ENCODE measurements around the gene ADAMTS3.

Gene ADAMTS3

DNA sequence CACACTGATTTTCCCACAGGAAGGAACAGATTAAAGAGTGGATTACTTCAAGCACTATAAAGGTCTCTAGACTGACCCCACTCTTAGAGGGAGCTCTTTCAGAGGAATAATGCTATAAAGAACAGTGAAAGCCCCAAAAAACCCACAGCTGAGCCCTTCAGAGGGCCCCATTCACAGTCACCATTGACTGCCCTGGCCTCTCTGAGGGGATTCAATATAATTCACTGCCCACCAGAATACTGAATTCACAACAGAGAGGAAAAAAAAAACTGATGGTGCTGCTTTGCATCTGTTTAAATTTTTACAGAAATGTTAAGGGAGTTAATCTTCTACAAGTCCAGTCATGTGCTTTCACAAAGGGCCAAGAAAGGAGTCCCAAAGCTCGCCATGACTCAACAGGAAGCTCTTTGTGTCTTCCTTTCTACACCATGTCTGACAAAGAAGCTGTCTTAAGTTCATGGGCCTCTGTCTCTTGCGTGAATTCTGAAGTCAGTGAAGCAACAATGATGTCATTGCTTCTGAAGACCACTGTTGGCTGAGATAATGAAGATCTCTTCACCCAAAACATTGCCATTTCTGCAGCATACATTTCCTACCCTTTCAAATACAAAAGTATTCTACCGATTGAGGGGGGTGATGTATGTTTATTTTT lies 174.9 kb downstream of the ADAMTS3 start:
- H3K4me1 ChIP-seq (ENCODE audit: insufficient read depth, low read length) = no peaks in the 10 kb centered on the region

DNA sequence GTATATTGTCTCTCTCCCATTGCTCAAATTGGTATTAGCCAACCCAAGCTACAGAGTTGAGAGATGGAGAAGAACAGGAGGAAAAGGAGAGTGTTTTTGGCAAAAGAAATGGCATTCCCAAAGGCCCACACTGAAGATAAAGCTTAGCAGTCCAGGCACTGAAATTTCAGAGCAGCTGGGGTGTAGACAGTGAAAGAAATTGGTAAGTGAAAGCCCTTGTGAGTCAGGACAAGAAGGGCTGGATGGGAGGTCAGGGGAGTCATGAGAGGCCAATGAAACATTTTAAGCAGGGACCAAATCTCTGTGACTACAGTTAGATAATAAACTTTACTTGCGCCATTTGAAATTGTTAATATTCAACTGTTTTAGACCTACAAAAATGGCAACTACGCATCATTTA lies 177.7 kb downstream of the ADAMTS3 start:
- Histone ChIP-seq H3K27me3 (ENCODE audit: control insufficient read depth in 1 of 2, insufficient read depth in 2 of 2, low read length in 2 of 2) (no peaks in the 10 kb centered on the region), H3K27ac (ENCODE audit: low read depth, low read length) (no peak overlapping the region), H3K4me3 (ENCODE audit: low read depth in 1 of 2, low read length in 2 of 2) (no peak overlapping the region), H3K9me3 (ENCODE audit: low read length) (no peaks in the 10 kb centered on the region), H3K36me3 (ENCODE audit: insufficient read depth, low read length) (no peaks in the 10 kb centered on the region), H3K4me1 (ENCODE audit: insufficient read depth, low read length) (no peaks in the 10 kb centered on the region), H3K9ac (ENCODE audit: low read length) (no peak overlapping the region)

More for the DNA sequence above, 174.9 kb downstream of the ADAMTS3 start:
- Histone ChIP-seq H3K4me3 (ENCODE audit: low read depth in 1 of 2, low read length in 2 of 2) (no peak overlapping the region), H3K36me3 (ENCODE audit: insufficient read depth, low read length) (no peaks in the 10 kb centered on the region), H3K27me3 (ENCODE audit: control insufficient read depth in 1 of 2, insufficient read depth in 2 of 2, low read length in 2 of 2) (no peaks in the 10 kb centered on the region), H3K9me3 (ENCODE audit: low read length) (no peaks in the 10 kb centered on the region), H3K9ac (ENCODE audit: low read length) (no peak overlapping the region), H3K27ac (ENCODE audit: low read depth, low read length) (no peak overlapping the region)

- H3K4me3 ChIP-seq (ENCODE audit: low read depth in 1 of 2, low read length in 2 of 2) = no peak overlapping the region
- H3K36me3 ChIP-seq (ENCODE audit: insufficient read depth, low read length) = no peaks in the 10 kb centered on the region
- H3K9me3 ChIP-seq (ENCODE audit: low read length) = no peaks in the 10 kb centered on the region
- H3K27ac ChIP-seq (ENCODE audit: low read depth, low read length) = no peak overlapping the region
- H3K27me3 ChIP-seq (ENCODE audit: control insufficient read depth in 1 of 2, insufficient read depth in 2 of 2, low read length in 2 of 2) = no peaks in the 10 kb centered on the region
- no peak overlapping the region for H3K9ac ChIP-seq (ENCODE audit: low read length)
- H3K4me1 ChIP-seq (ENCODE audit: insufficient read depth, low read length) = no peaks in the 10 kb centered on the region
Observed at GRCh38 chr4:72390409-72390808, 178.6 kb downstream of the ADAMTS3 start.

GRCh38 chr4:72388521-72388920 lies 180.5 kb downstream of the ADAMTS3 start:
- Histone ChIP-seq H3K27me3 (ENCODE audit: control insufficient read depth in 1 of 2, insufficient read depth in 2 of 2, low read length in 2 of 2) (no peaks in the 10 kb centered on the region), H3K36me3 (ENCODE audit: insufficient read depth, low read length) (no peaks in the 10 kb centered on the region), H3K9ac (ENCODE audit: low read length) (no peak overlapping the region), H3K27ac (ENCODE audit: low read depth, low read length) (no peak overlapping the region), H3K4me1 (ENCODE audit: insufficient read depth, low read length) (no peaks in the 10 kb centered on the region), H3K4me3 (ENCODE audit: low read depth in 1 of 2, low read length in 2 of 2) (no peak overlapping the region), H3K9me3 (ENCODE audit: low read length) (no peaks in the 10 kb centered on the region)

- H3K27ac ChIP-seq (ENCODE audit: low read depth, low read length) = no peak overlapping the region
- H3K9ac ChIP-seq (ENCODE audit: low read length) = no peak overlapping the region
- no peaks in the 10 kb centered on the region for H3K9me3 ChIP-seq (ENCODE audit: low read length)
- H3K4me3 ChIP-seq (ENCODE audit: low read depth in 1 of 2, low read length in 2 of 2) = no peak overlapping the region
- H3K27me3 ChIP-seq (ENCODE audit: control insufficient read depth in 1 of 2, insufficient read depth in 2 of 2, low read length in 2 of 2) = no peaks in the 10 kb centered on the region
- H3K36me3 ChIP-seq (ENCODE audit: insufficient read depth, low read length) = no peaks in the 10 kb centered on the region
- H3K4me1 ChIP-seq (ENCODE audit: insufficient read depth, low read length) = no peaks in the 10 kb centered on the region
Observed at GRCh38 chr4:72387959-72388358, 181.1 kb downstream of the ADAMTS3 start.

- H3K9me3 ChIP-seq (ENCODE audit: low read length) = no peaks in the 10 kb centered on the region
- no peak overlapping the region for H3K4me3 ChIP-seq (ENCODE audit: low read depth in 1 of 2, low read length in 2 of 2)
- H3K9ac ChIP-seq (ENCODE audit: low read length) = no peak overlapping the region
- no peaks in the 10 kb centered on the region for H3K4me1 ChIP-seq (ENCODE audit: insufficient read depth, low read length)
- no peaks in the 10 kb centered on the region for H3K36me3 ChIP-seq (ENCODE audit: insufficient read depth, low read length)
- H3K27ac ChIP-seq (ENCODE audit: low read depth, low read length) = no peak overlapping the region
- H3K27me3 ChIP-seq (ENCODE audit: control insufficient read depth in 1 of 2, insufficient read depth in 2 of 2, low read length in 2 of 2) = no peaks in the 10 kb centered on the region
Observed at GRCh38 chr4:72383439-72383838, 185.6 kb downstream of the ADAMTS3 start.

DNA sequence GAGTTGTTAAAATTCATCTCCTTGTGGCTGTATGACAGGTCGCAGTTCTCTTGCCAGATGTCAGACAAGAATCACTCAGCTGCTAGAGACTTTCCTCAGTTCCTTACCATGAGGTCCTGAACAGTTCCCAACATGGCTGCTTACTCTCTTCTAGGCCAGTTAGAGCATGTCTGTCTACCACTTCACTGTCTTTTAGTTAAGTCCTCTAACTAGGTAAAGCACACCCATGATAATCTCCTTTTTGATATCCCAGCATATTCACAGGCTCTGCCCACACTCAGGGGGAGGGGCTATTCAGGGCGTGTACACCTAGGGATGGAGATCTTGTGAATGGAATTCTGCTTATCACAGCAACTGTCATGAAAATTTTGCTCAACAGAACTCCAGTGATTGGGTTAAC lies 190.1 kb downstream of the ADAMTS3 start:
- Histone ChIP-seq H3K27me3 (ENCODE audit: control insufficient read depth in 1 of 2, insufficient read depth in 2 of 2, low read length in 2 of 2) (no peaks in the 10 kb centered on the region), H3K4me1 (ENCODE audit: insufficient read depth, low read length) (peaks cover 9% of the 10 kb centered on the region), H3K36me3 (ENCODE audit: insufficient read depth, low read length) (no peaks in the 10 kb centered on the region), H3K9ac (ENCODE audit: low read length) (no peak overlapping the region), H3K9me3 (ENCODE audit: low read length) (no peaks in the 10 kb centered on the region), H3K4me3 (ENCODE audit: low read depth in 1 of 2, low read length in 2 of 2) (no peak overlapping the region), H3K27ac (ENCODE audit: low read depth, low read length) (no peak overlapping the region)

DNA sequence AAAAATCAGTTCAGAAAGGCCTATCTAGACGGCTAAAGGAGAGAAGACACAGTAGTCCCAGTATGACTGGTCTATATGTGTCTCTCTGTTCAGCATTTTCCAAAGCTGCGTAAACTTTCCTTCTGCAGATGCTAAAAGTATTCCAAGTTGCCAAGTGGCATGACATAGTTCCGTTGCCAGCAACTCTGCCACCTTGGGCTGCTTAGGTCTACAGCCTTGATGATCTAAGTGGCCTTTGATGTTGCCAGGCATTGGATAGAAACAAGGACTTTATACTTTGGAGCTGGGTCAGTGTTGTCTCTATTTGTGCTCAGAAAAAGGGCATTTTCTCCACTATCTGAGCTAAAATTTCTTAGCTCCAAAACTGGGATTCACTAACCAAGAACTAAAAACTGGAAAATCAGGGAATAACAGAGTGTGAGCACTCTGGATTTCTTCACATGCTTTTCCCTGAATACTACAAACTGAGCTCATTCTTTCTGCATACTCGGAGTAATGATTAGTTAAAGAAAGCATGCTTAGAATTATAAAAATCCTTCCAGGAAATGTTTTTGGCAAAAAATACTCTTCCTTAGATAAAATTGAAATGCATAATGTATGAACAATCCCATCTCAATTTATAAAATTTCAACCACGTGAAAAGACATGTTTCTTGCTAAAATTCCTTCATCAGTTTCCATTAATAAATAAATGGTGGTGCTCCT lies 191.4 kb downstream of the ADAMTS3 start:
- Histone ChIP-seq H3K27me3 (ENCODE audit: control insufficient read depth in 1 of 2, insufficient read depth in 2 of 2, low read length in 2 of 2) (no peaks in the 10 kb centered on the region), H3K4me3 (ENCODE audit: low read depth in 1 of 2, low read length in 2 of 2) (no peak overlapping the region), H3K36me3 (ENCODE audit: insufficient read depth, low read length) (no peaks in the 10 kb centered on the region), H3K27ac (ENCODE audit: low read depth, low read length) (no peak overlapping the region), H3K4me1 (ENCODE audit: insufficient read depth, low read length) (peaks cover 9% of the 10 kb centered on the region), H3K9me3 (ENCODE audit: low read length) (no peaks in the 10 kb centered on the region), H3K9ac (ENCODE audit: low read length) (no peak overlapping the region)

DNA sequence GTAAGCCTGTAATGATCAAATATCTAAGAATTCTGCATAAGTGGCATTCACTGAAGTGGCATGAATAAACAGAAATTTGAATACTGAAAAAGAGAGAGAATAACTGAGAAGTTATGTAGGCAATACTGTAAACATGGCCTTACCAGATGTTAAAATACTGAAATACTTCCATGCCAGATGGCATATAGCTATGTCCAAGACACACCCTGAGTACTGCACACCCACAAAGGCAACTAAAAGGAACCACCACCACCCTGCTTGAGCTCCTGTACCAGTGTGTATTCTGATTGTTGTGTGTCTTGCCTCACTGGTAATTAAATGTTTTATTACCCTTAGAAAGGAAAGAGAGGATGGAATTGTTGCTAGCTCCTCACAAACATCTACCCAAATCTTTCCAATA lies 192.1 kb downstream of the ADAMTS3 start:
- H3K27ac ChIP-seq (ENCODE audit: low read depth, low read length) = no peak overlapping the region

DNA sequence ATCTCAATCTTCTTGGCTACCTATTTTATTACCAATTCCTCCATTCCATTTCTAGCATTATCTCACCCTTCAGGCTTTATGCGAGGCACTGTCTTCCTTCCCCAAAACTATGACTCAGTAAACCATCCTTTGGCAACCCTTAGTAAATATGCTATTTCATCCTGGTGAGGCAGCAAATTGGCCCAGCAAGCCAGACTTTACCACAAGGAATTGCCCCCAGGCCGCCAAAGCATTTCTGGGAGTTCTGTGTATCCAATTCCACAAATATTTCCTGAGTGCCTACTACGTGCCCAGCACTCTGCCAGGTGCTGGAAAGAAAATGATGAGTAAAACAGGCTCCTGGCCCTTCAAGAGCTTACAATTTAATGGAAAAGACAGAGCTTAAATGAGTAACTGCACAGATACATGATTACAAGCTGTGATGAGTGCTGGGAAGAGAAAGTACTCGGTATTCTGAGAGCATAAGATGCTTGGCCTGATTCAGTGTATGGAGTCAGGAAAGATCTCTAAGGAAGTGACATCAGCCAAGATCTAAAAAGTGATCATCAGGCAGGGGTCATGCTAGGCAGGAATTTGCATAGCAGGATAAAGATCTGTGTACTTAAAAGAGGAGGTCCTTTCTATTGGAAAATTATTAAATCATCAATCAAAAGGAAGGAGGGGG lies 193.8 kb downstream of the ADAMTS3 start:
- Histone ChIP-seq H3K27ac (ENCODE audit: low read depth, low read length) (no peak overlapping the region), H3K4me3 (ENCODE audit: low read depth in 1 of 2, low read length in 2 of 2) (no peak overlapping the region), H3K4me1 (ENCODE audit: insufficient read depth, low read length) (peaks cover 9% of the 10 kb centered on the region), H3K9me3 (ENCODE audit: low read length) (no peaks in the 10 kb centered on the region), H3K36me3 (ENCODE audit: insufficient read depth, low read length) (no peaks in the 10 kb centered on the region), H3K27me3 (ENCODE audit: control insufficient read depth in 1 of 2, insufficient read depth in 2 of 2, low read length in 2 of 2) (no peaks in the 10 kb centered on the region), H3K9ac (ENCODE audit: low read length) (no peak overlapping the region)

More for the DNA sequence above, 192.1 kb downstream of the ADAMTS3 start:
- H3K9ac ChIP-seq (ENCODE audit: low read length) = no peak overlapping the region
- no peak overlapping the region for H3K4me3 ChIP-seq (ENCODE audit: low read depth in 1 of 2, low read length in 2 of 2)
- H3K9me3 ChIP-seq (ENCODE audit: low read length) = no peaks in the 10 kb centered on the region
- H3K36me3 ChIP-seq (ENCODE audit: insufficient read depth, low read length) = no peaks in the 10 kb centered on the region
- peaks cover 9% of the 10 kb centered on the region for H3K4me1 ChIP-seq (ENCODE audit: insufficient read depth, low read length)
- H3K27me3 ChIP-seq (ENCODE audit: control insufficient read depth in 1 of 2, insufficient read depth in 2 of 2, low read length in 2 of 2) = no peaks in the 10 kb centered on the region

GRCh38 chr4:72374159-72374558 lies 194.9 kb downstream of the ADAMTS3 start:
- no peak overlapping the region for H3K4me3 ChIP-seq (ENCODE audit: low read depth in 1 of 2, low read length in 2 of 2)
- H3K4me1 ChIP-seq (ENCODE audit: insufficient read depth, low read length) = peaks cover 9% of the 10 kb centered on the region
- H3K27ac ChIP-seq (ENCODE audit: low read depth, low read length) = no peak overlapping the region
- H3K27me3 ChIP-seq (ENCODE audit: control insufficient read depth in 1 of 2, insufficient read depth in 2 of 2, low read length in 2 of 2) = no peaks in the 10 kb centered on the region
- H3K36me3 ChIP-seq (ENCODE audit: insufficient read depth, low read length) = no peaks in the 10 kb centered on the region
- H3K9me3 ChIP-seq (ENCODE audit: low read length) = no peaks in the 10 kb centered on the region
- H3K9ac ChIP-seq (ENCODE audit: low read length) = no peak overlapping the region

All from muscle layer of colon (tissue), 2 donors.